ENCODE measurements around the gene RIC3. TPM values are rescaled to one million over a fixed set of nuclear protein-coding genes. Genes with fewer than 3 reads are reported as not detected.
A peak's percentile ranks its signal among the peaks of the same experiment; 100 is the strongest.

RIC3 gene
- total RNA-seq, 1 experiment from 2014 or later: not detected

DNA sequence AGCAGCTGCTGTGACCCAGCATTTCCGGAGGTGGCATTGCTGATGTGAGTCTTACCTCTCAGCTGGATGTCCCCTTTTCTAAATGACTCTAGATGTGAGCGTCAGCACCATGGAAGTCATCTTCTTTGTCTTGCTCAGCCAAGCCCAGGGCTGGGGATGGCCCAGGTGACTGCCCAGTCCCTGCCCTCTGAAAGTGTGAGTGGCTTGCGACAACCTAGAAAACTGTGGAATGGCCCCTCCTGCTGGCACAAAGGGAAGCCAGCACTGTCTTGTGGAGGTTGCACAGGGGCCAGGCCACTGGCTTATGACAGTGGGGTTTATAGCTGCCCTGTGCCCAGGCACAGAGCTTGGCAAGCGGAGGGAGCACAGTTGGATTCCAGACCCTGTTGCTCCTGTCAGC, 81.6 kb downstream of the RIC3 start:
- H3K79me2 ChIP-seq (ENCODE audit: low read length): no peaks in the 10 kb centered on the region
- H3K27ac ChIP-seq (ENCODE audit: low read length): no peak overlapping the region
- ChIA-PET CTCF (interaction anchor here (0.6 kb wide), 1 partner anchor 10 kb away, joined by 5 read pairs; no protein-coding TSS in a partner anchor), POLR2A (ENCODE audit: unreplicated experiment) (no interaction called here)
- no peak for TF ChIP-seq EZH2 (IDR thresholded peaks at IDR 0.05; ENCODE audit: low read length, unreplicated experiment)
- TF ChIP-seq, protein P1, sequence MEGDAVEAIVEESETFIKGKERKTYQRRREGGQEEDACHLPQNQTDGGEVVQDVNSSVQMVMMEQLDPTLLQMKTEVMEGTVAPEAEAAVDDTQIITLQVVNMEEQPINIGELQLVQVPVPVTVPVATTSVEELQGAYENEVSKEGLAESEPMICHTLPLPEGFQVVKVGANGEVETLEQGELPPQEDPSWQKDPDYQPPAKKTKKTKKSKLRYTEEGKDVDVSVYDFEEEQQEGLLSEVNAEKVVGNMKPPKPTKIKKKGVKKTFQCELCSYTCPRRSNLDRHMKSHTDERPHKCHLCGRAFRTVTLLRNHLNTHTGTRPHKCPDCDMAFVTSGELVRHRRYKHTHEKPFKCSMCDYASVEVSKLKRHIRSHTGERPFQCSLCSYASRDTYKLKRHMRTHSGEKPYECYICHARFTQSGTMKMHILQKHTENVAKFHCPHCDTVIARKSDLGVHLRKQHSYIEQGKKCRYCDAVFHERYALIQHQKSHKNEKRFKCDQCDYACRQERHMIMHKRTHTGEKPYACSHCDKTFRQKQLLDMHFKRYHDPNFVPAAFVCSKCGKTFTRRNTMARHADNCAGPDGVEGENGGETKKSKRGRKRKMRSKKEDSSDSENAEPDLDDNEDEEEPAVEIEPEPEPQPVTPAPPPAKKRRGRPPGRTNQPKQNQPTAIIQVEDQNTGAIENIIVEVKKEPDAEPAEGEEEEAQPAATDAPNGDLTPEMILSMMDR (conservative IDR thresholded peaks at IDR 0.05; ENCODE audit: low read depth, low read length): 0 out of 2 replicates have a peak, but pooled peaks have one; percentile 30
- H2AFZ ChIP-seq (ENCODE audit: low read length): no peak overlapping the region
- no peaks in the 10 kb centered on the region for H4K20me1 ChIP-seq (ENCODE audit: low read length)
- no TSS peak for BruUV-seq (replicated peaks)
- no peaks in the 10 kb centered on the region for H3K9me3 ChIP-seq (ENCODE audit: low read length)
- H3K9me2 ChIP-seq (replicated peaks; ENCODE audit: low read length): no peaks in the 10 kb centered on the region
- no peaks in the 10 kb centered on the region for H3K36me3 ChIP-seq (ENCODE audit: low read depth, low read length)
- H3K27me3 ChIP-seq (ENCODE audit: low read length): no peaks in the 10 kb centered on the region
- H3K9ac ChIP-seq (ENCODE audit: low read length): no peak overlapping the region
- no peak overlapping the region for H3K4me2 ChIP-seq (ENCODE audit: low read length)
- no peaks in the 10 kb centered on the region for H3K4me1 ChIP-seq (ENCODE audit: insufficient read depth, low read length)
- intact Hi-C loops (cut with micrococcal nuclease): no loop called here
- DNase-seq (no peak), ATAC-seq (peak; percentile 46; the same call in 1 of the 2 replicates)
- no peaks in the 10 kb centered on the region for H3F3A ChIP-seq (ENCODE audit: low read length, unreplicated experiment)
- no peak overlapping the region for H3K4me3 ChIP-seq (ENCODE audit: low read length)

DNA sequence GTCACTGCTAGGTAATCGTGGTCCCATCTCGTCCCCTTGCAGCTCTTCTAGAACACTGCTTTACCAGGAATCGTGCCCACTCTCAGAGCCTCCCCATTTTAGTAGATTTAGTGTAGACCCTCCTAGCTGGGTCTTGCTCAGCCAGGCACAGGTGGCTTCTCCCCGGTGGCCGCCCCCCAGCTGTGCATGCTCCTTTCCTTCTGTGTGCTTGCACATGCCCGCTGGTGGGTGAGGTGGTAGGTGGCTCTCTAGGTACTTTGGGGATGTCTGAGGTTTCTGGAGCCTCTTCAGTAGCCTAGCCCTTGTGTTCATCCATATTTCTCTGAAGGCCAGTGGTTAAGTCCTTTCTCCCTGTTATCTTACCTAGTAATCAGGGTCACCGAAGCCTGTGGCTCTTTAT, 82.3 kb downstream of the RIC3 start:
- ATAC-seq: no peak
- intact Hi-C loops (cut with micrococcal nuclease): no loop called here
- no peaks in the 10 kb centered on the region for H4K20me1 ChIP-seq (ENCODE audit: low read length)
- no peaks in the 10 kb centered on the region for H3K9me2 ChIP-seq (replicated peaks; ENCODE audit: low read length)
- H3K27ac ChIP-seq (ENCODE audit: low read length): no peak overlapping the region
- H3K27me3 ChIP-seq (ENCODE audit: low read length): 0 out of 2 replicates have a peak, but pooled peaks cover 6% of the 10 kb centered on the region
- no peak overlapping the region for H3K4me2 ChIP-seq (ENCODE audit: low read length)
- H3F3A ChIP-seq (ENCODE audit: low read length, unreplicated experiment): no peaks in the 10 kb centered on the region
- H3K4me3 ChIP-seq (ENCODE audit: low read length): no peak overlapping the region
- TF ChIP-seq, protein P1 (conservative IDR thresholded peaks at IDR 0.05; ENCODE audit: low read depth, low read length): no peak
- TF ChIP-seq EZH2phosphoT487 (IDR thresholded peaks at IDR 0.05; ENCODE audit: borderline replicate concordance, low read length): no peak
- no peaks in the 10 kb centered on the region for H3K36me3 ChIP-seq (ENCODE audit: low read depth, low read length)
- no peak overlapping the region for H2AFZ ChIP-seq (ENCODE audit: low read length)
- ChIA-PET POLR2A (ENCODE audit: unreplicated experiment) (no interaction called here), CTCF (no interaction called here)
- no peak for DNase-seq
- H3K4me1 ChIP-seq (ENCODE audit: insufficient read depth, low read length): no peaks in the 10 kb centered on the region
- H3K9ac ChIP-seq (ENCODE audit: low read length): no peak overlapping the region
- BruUV-seq (replicated peaks): no TSS peak
- H3K79me2 ChIP-seq (ENCODE audit: low read length): no peaks in the 10 kb centered on the region
- no peaks in the 10 kb centered on the region for H3K9me3 ChIP-seq (ENCODE audit: low read length)

DNA sequence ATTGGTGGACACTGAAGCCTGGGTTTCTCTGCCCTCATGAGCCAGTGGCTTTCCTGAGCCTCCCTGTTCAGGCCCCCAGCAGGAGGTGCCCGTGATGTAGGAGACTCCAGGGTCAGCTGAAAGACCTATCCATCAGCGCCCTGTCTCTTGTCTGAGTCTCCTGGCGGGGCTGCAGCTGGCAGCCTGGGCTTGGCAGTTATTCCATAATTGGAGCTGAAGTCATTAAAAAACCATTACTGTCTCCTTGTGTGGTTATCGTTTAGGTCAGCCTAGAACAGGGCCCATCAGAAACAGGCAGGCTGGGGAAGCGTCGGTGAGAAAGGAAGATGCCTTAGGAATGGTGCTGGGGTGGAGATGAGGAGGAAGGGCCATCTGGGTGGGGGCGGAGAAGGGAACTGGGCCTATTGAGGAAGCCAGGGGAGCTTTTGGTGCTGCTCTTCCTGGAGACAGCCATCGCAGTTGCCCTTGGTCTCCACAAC, 82.8 kb downstream of the RIC3 start:
- no peak for TF ChIP-seq EZH2 (IDR thresholded peaks at IDR 0.05; ENCODE audit: low read length, unreplicated experiment)
- no peak for TF ChIP-seq EZH2phosphoT487 (IDR thresholded peaks at IDR 0.05; ENCODE audit: borderline replicate concordance, low read length)
- TF ChIP-seq, protein P1 (conservative IDR thresholded peaks at IDR 0.05; ENCODE audit: low read depth, low read length): no peak
- no peak overlapping the region for H3K9ac ChIP-seq (ENCODE audit: low read length)
- ATAC-seq: no peak
- H3K4me1 ChIP-seq (ENCODE audit: insufficient read depth, low read length): no peaks in the 10 kb centered on the region
- CTCF ChIA-PET: no interaction called here
- no peaks in the 10 kb centered on the region for H3K9me2 ChIP-seq (replicated peaks; ENCODE audit: low read length)
- H3K4me3 ChIP-seq (ENCODE audit: low read length): no peak overlapping the region
- no peaks in the 10 kb centered on the region for H3K36me3 ChIP-seq (ENCODE audit: low read depth, low read length)
- DNase-seq: no peak
- intact Hi-C loops (cut with micrococcal nuclease): no loop called here
- no peak overlapping the region for H3K4me2 ChIP-seq (ENCODE audit: low read length)
- no peaks in the 10 kb centered on the region for H4K20me1 ChIP-seq (ENCODE audit: low read length)
- H2AFZ ChIP-seq (ENCODE audit: low read length): no peak overlapping the region
- H3K27me3 ChIP-seq (ENCODE audit: low read length): 0 out of 2 replicates have a peak, but pooled peaks cover 7% of the 10 kb centered on the region
- H3K79me2 ChIP-seq (ENCODE audit: low read length): no peaks in the 10 kb centered on the region
- H3F3A ChIP-seq (ENCODE audit: low read length, unreplicated experiment): no peaks in the 10 kb centered on the region
- no peaks in the 10 kb centered on the region for H3K9me3 ChIP-seq (ENCODE audit: low read length)
- POLR2A ChIA-PET (ENCODE audit: unreplicated experiment): no interaction called here
- no TSS peak for BruUV-seq (replicated peaks)
- H3K27ac ChIP-seq (ENCODE audit: low read length): no peak overlapping the region
